Stimulated activated CD8-positive, alpha-beta memory T cell treated with anti-CD3 and anti-CD28 coated beads, Interleukin-2, amount 100 ng/mL, for 48 hours (primary cell): ENCODE measurements around the gene KCNJ11.
"Not testable (repeated sequence)": the region's sequence is repeated elsewhere in the genome, so short reads cannot be mapped to it uniquely, and the experiment has no call there.

ENCODE experiments used
- DNase-seq, 2 donors: peaks; one replicate each; pipeline ENCODE4 v3.0.0-alpha.2; 2020; ENCODE audit warnings: low read depth in 2 of 2

KCNJ11 gene

GRCh38 chr11:17388609-17389210 lies at the start of gene KCNJ11:
KCNJ11 (minus strand) TSS chr11:17388659; CDS start chr11:17388091, 568 bp downstream.
- DNase-seq: peak in 1 of 2 donors; percentile 6

DNA sequence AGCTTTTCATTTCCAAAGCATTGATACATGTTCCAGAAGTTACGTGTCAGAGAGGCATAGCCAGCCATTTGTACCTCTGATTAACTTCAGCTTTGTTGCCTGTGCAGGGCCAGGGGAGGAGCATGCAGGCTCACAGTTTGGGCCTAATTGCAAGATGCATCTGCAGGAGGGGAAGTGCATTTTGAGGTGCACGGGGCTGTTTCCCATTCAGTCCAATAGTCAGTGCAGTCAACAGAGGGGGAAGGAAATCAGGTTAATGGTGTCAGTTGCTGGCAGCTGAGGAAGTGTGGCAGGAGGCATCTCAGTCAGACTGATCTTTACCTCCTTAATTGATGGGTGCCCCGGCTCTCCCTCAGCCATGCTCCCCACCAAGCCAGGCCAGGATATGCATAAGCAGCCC lies 48.9 kb upstream of the KCNJ11 start:
- DNase-seq: no peak

DNA sequence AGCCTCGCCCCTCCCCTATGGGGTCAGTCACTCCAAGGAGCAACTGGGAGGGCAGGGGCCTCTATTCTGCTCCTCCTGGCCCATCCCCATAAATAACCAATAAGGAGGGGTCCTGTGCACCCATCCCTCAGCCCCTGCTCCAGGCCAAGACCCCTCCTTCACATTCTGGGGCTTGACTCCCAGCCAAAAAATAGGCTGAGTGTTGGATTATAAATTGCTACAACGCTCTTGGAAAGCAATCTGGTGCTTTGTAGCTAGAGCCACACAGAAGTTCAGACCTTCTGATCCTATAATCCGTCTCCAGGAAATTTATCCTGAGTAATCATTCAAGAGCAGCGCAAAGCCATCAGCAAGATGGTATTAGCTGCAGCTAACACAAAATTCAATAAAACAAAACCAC lies 45.6 kb upstream of the KCNJ11 start:
- DNase-seq: no peak

- DNase-seq: no peak
These were observed 43.5 kb upstream of the KCNJ11 start for GRCh38 chr11:17432002-17432401.

GRCh38 chr11:17431139-17431538 lies 42.7 kb upstream of the KCNJ11 start:
- DNase-seq: no peak

GRCh38 chr11:17430616-17431015 lies 42.2 kb upstream of the KCNJ11 start:
- DNase-seq: no peak

DNA sequence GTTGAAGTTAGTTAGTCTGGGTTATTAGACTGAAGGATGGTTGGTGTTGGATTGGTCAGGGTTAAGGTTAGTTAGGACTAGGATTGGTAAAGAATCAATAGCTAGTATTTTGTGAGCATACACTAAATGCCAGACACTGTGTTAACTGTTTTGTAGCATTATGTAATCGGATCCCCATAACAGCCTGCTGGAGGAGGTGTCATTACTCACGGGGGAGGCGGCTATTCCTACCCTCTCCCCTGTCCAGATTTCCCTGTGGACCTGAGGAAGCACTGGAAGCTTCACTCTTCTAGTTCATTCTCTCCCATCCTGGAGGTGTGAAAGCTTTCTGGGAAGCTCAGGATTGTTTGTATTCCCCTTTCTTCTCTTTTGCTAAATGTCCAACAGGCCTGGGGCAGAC lies 40.5 kb upstream of the KCNJ11 start:
- no peak for DNase-seq

- DNase-seq: no peak
These were observed 39.8 kb upstream of the KCNJ11 start for GRCh38 chr11:17428261-17428660.

GRCh38 chr11:17426233-17426632 lies 37.8 kb upstream of the KCNJ11 start:
- DNase-seq: not testable (repeated sequence)

- no peak for DNase-seq
These were observed 35.3 kb upstream of the KCNJ11 start for GRCh38 chr11:17423533-17424310.

GRCh38 chr11:17421781-17422180 lies 33.3 kb upstream of the KCNJ11 start:
- DNase-seq: no peak

GRCh38 chr11:17418444-17419081 lies 30.1 kb upstream of the KCNJ11 start:
- no peak for DNase-seq

- no peak for DNase-seq
These were observed 28.0 kb upstream of the KCNJ11 start for GRCh38 chr11:17416492-17416891.

DNA sequence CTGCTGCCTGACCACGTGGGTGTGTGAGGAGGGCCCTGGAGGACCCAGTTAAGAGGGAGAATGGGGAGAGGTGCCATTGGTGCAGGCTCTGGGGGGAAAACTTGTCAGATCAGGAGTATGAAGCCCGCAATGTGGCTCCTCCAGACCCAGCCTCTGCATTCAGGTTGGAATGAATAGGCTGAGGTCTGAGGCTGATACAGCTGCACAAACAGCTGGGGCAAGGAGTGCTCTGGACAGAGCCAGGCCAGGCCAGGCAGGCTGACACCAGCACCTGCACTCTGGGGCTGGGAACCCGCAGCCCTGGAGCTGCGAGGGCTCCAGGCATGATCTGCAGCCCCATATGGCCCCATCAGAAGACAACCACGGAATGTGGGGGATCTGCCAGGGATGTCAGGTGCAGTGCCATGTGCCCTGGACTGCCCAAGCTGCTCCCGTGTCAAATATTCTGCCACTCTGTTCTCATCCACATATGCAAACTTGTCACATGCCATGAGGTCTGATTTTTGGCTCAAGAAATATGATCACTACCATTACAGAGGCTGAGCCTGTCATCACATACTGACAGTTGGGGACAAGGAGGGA lies 27.2 kb upstream of the KCNJ11 start:
- no peak for DNase-seq

- DNase-seq: no peak
These were observed 26.5 kb upstream of the KCNJ11 start for GRCh38 chr11:17414992-17415391.

GRCh38 chr11:17414317-17414737 lies 25.9 kb upstream of the KCNJ11 start:
- DNase-seq: no peak

GRCh38 chr11:17413414-17414316 lies 25.2 kb upstream of the KCNJ11 start:
- no peak for DNase-seq

- no peak for DNase-seq
These were observed 24.2 kb upstream of the KCNJ11 start for GRCh38 chr11:17412488-17413180.

- no peak for DNase-seq
These were observed 23.0 kb upstream of the KCNJ11 start for GRCh38 chr11:17411418-17411817.

DNA sequence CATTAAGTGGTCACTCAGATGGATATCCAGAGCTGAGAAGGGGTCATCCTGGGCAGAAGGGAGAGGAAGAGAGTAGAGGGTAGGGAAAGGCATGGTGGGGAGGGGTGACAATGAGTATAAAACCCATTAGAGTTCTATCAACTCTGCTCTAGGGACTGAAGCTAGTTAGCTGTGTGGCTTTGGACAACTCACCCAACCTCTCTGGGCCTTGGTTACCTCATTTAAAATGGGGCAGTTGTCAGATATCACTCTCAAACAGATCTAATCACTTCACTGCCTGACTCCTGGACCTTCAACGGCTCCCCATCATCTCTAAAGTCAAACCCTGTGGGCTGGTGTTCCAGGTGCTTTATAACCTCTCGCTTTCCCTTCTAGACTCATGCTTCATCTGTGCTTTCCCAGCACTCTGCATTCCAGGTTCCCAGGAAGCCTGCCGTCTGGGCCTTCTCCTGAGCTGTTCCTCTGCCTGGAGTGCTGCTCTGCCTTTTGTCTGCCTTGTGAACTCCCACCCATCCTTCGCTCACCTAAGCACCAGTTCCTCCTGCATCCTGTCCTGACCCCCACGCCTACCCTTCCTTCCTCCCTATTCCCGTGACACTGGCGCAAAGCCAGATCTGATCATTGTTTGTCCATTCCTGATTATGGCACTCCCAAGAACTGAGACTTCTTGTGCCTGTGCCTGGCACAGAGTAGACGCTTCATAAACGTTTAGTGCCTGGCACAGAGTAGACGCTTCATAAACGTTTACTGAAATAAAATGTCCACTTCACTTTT lies 22.3 kb upstream of the KCNJ11 start:
- no peak for DNase-seq
